ENCODE data around the gene STXBP6. TPM values are rescaled to one million over a fixed set of nuclear protein-coding genes. Genes with fewer than 3 reads are reported as not detected.

STXBP6 gene
- total RNA-seq, 1 experiment from 2014 or later, result 12.3 TPM

GRCh38 chr14:25086081-25086480 lies 36.1 kb upstream of the STXBP6 start:
- TF ChIP-seq CTCF (conservative IDR thresholded peaks at IDR 0.05), result no peak
- no peak for TF ChIP-seq EZH2 (IDR thresholded peaks at IDR 0.05; ENCODE audit: low read depth)
- Histone ChIP-seq H3K4me1 (replicated peaks; ENCODE audit: insufficient read depth) (no peaks in the 10 kb centered on the region), H3K27me3 (ENCODE audit: insufficient read depth, low read depth) (no peaks in the 10 kb centered on the region), H4K20me1 (ENCODE audit: insufficient read depth) (no peaks in the 10 kb centered on the region), H3K9me2 (ENCODE audit: insufficient read depth) (no peaks in the 10 kb centered on the region), H3K4me2 (no peak overlapping the region), H3F3A (ENCODE audit: insufficient read depth, low read depth) (no peaks in the 10 kb centered on the region), H3K79me2 (ENCODE audit: low read depth) (no peaks in the 10 kb centered on the region), H3K27ac (no peak overlapping the region), H3K36me3 (ENCODE audit: low read depth) (no peaks in the 10 kb centered on the region), H3K4me3 (no peak overlapping the region), H2AFZ (no peak overlapping the region), H3K9me3 (ENCODE audit: insufficient read depth, low read depth) (no peaks in the 10 kb centered on the region)
- no peak for DNase-seq
- BruUV-seq (replicated peaks), result no TSS peak
- POLR2A ChIA-PET (ENCODE audit: unreplicated experiment), result interaction anchor here (0.7 kb wide), 1 partner anchor 24 kb away, joined by 6 read pairs; no protein-coding TSS in a partner anchor
- intact Hi-C loops (cut with micrococcal nuclease; ENCODE audit: unreplicated experiment), result no loop called here
- CTCF ChIA-PET, result no interaction called here

GRCh38 chr14:25080682-25081081 lies 30.7 kb upstream of the STXBP6 start:
- DNase-seq, result no peak
- TF ChIP-seq CTCF (conservative IDR thresholded peaks at IDR 0.05) (no peak), EZH2 (IDR thresholded peaks at IDR 0.05; ENCODE audit: low read depth) (no peak)
- BruUV-seq (replicated peaks), result no TSS peak
- Histone ChIP-seq H3K9me2 (ENCODE audit: insufficient read depth) (no peaks in the 10 kb centered on the region), H4K20me1 (ENCODE audit: insufficient read depth) (no peaks in the 10 kb centered on the region), H3K4me3 (no peak overlapping the region), H3K4me1 (replicated peaks; ENCODE audit: insufficient read depth) (no peaks in the 10 kb centered on the region), H3K27me3 (ENCODE audit: insufficient read depth, low read depth) (no peaks in the 10 kb centered on the region), H3K36me3 (ENCODE audit: low read depth) (no peaks in the 10 kb centered on the region), H3F3A (ENCODE audit: insufficient read depth, low read depth) (no peaks in the 10 kb centered on the region), H3K4me2 (no peak overlapping the region), H2AFZ (no peak overlapping the region), H3K9me3 (ENCODE audit: insufficient read depth, low read depth) (no peaks in the 10 kb centered on the region), H3K79me2 (ENCODE audit: low read depth) (no peaks in the 10 kb centered on the region), H3K27ac (no peak overlapping the region)
- CTCF ChIA-PET, result no interaction called here
- intact Hi-C loops (cut with micrococcal nuclease; ENCODE audit: unreplicated experiment), result no loop called here
- POLR2A ChIA-PET (ENCODE audit: unreplicated experiment), result no interaction called here

- Histone ChIP-seq H2AFZ (no peak overlapping the region), H3K79me2 (ENCODE audit: low read depth) (no peaks in the 10 kb centered on the region), H3K9me2 (ENCODE audit: insufficient read depth) (no peaks in the 10 kb centered on the region), H3K36me3 (ENCODE audit: low read depth) (no peaks in the 10 kb centered on the region), H3F3A (ENCODE audit: insufficient read depth, low read depth) (no peaks in the 10 kb centered on the region), H3K4me1 (replicated peaks; ENCODE audit: insufficient read depth) (no peaks in the 10 kb centered on the region), H3K4me3 (no peak overlapping the region), H3K27ac (no peak overlapping the region), H3K27me3 (ENCODE audit: insufficient read depth, low read depth) (no peaks in the 10 kb centered on the region), H3K9me3 (ENCODE audit: insufficient read depth, low read depth) (no peaks in the 10 kb centered on the region), H3K4me2 (no peak overlapping the region), H4K20me1 (ENCODE audit: insufficient read depth) (no peaks in the 10 kb centered on the region)
- CTCF ChIA-PET, result no interaction called here
- no TSS peak for BruUV-seq (replicated peaks)
- DNase-seq, result no peak
- intact Hi-C loops (cut with micrococcal nuclease; ENCODE audit: unreplicated experiment), result no loop called here
- TF ChIP-seq EZH2 (IDR thresholded peaks at IDR 0.05; ENCODE audit: low read depth) (no peak), CTCF (conservative IDR thresholded peaks at IDR 0.05) (no peak)
- POLR2A ChIA-PET (ENCODE audit: unreplicated experiment), result no interaction called here
These were observed 29.4 kb upstream of the STXBP6 start for GRCh38 chr14:25079311-25079710.

All from PC-9 (cell line).